HG02884 (cell line): ENCODE results near the gene ZNF296.

Source experiments
- ATAC-seq: cut with Tn5 transposase; IDR thresholded peaks from one replicate; pipeline ENCODE4 v1.9.1; 2021; ENCODE audit warnings: mild to moderate bottlenecking, moderate library complexity; ENCODE audit not compliant: unreplicated experiment

Gene ZNF296

DNA sequence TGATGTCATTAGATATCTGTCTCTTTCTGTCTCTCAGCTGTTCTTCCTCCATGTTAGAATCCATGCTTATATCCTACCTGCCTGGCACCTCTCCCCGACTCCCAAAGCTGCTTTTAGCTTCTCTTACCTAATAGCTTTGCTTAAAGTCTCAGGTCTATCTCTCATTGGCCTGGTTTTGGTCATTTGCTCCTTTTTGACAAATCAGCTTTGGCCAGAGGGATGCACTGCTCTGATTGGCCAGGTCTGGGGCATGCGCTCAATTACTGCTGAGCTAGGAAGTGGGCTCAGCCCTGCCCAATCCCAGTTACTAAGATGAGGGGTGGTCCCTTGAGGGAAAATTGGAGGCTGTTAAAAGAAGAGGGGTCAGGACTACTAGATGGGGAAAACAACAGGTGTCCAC is 48.9 kb downstream of the ZNF296 start:
- no peak for ATAC-seq

DNA sequence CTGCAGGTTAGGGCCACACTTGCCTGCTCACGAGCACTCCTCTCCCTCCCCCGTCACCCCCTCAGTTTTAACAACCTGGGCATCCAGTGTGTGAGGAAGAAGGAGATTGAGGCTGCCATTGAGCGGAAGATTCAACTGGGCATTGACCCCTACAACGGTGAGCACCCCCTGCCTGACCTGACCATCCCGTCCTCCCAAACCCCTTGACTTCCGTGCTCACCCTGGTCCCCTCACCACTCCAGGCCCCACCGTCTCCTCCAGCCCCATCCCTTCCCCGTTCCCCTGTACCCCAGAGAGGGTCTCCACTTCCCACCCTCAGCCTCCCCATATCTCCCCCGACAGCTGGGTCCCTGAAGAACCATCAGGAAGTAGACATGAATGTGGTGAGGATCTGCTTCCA is 51.0 kb downstream of the ZNF296 start:
- no peak for ATAC-seq

DNA sequence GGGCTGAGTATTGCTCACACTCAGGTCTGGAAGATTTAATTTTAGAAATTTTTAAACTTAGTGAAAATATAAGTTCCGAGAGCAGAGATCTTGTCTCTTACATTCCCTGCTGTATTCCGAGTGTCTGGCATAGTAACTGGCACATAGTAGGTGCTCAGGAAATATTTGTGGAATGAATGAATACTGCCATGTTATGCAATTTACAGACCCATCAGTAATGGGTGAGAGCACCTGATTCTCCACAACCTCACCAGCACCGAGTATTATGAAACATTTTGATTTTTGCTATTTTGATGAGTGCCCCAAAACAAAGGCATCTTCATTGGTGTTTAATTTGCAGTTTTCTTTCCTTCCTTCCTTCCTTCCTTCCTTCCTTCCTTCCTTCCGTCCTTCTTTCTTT is 53.2 kb downstream of the ZNF296 start:
- no peak for ATAC-seq

DNA sequence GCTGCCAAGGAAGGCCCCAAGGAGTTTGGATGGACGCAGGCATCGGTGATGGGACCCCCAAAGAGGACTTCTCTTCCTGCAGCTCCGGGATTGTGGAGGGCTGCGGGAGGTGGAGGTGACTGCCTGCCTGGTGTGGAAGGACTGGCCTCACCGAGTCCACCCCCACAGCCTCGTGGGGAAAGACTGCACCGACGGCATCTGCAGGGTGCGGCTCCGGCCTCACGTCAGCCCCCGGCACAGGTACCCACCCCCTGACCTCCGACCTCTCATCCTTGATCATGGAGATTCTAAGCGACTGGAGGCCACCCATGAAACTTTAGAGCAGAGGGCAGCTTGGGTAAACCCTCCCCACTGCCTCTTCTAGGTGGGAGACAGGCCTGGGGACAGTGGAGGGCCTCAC is 54.3 kb downstream of the ZNF296 start:
- no peak for ATAC-seq
